ENCODE results near the gene MKRN2OS. TPM values are rescaled to one million over a fixed set of nuclear protein-coding genes. Genes with fewer than 3 reads are reported as not detected.

Gene MKRN2OS
- polyA plus RNA-seq, 2 of the 4 experiments (the other 2 are of a cell fraction) = not detected

DNA sequence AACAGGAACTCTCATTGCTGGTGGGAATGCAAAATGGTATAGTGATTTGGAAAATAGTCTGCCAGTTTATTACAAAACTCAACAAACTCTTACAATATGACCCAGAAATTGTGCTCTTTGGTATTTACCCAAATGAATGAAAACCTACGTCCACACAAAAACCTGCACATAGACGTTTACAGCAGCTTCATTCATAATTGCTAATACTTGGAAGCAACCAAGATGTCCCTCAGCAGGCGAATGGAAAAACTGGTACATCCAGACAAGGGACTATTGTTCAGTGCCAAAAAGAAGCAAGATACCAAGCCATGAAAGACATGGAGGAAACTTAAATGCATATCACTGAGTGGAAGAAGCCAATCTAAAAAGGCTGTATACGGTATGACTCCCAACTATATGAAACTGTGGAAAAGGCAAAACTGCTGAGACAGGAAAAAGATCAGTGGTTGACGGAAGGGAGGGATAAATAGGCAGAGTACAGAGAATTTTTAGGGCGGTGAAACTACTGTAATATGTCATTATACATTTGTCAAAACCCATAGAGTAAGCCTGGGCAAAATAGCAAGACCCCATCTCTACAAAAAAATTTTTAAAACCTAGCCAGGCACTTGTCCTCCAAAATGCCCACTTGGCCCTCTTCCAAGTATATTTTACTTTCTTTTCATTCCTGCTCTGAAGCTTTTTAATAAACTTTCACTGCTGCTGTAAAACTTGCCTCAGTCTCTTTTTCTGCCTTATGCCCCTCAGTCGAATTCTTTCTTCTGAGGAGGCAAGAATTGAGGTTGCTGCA lies 4.9 kb upstream of the MKRN2OS start:
- Histone ChIP-seq H3K9me3 (no peaks in the 10 kb centered on the region), H3K4me1 (no peaks in the 10 kb centered on the region), H3K4me2 (no peak overlapping the region), H3K27ac (no peak overlapping the region), H3K4me3 (no peak overlapping the region)
- ATAC-seq (no peak), DNase-seq (ENCODE audit: low read depth in 1 of 2, low spot score in 1 of 2) (no peak), FAIRE-seq (no peak)
- TF ChIP-seq CEBPB (IDR thresholded peaks at IDR 0.05) = no peak
- no peak for TF ChIP-seq SMC3 (IDR thresholded peaks at IDR 0.05)
- no peak for TF ChIP-seq PHF8 (IDR thresholded peaks at IDR 0.05; ENCODE audit: borderline replicate concordance, low read depth)
- peak; percentile 77 for TF ChIP-seq MAFK (IDR thresholded peaks at IDR 0.05; ENCODE audit: partially characterized antibody)
- no peak for TF ChIP-seq EHMT2 (IDR thresholded peaks at IDR 0.05; ENCODE audit: low read depth)
- TF ChIP-seq NR3C1 (IDR thresholded peaks at IDR 0.05) = no peak
- ChIA-PET CTCF (interaction anchor here (0.5 kb wide), 1 partner anchor 183 kb away, joined by 3 read pairs; no protein-coding TSS in a partner anchor), POLR2A (no interaction called here)
- WGBS (ENCODE audit: missing lambda C conversion rate) = 55% methylated on average over 7 of the region's 7 CpGs

DNA sequence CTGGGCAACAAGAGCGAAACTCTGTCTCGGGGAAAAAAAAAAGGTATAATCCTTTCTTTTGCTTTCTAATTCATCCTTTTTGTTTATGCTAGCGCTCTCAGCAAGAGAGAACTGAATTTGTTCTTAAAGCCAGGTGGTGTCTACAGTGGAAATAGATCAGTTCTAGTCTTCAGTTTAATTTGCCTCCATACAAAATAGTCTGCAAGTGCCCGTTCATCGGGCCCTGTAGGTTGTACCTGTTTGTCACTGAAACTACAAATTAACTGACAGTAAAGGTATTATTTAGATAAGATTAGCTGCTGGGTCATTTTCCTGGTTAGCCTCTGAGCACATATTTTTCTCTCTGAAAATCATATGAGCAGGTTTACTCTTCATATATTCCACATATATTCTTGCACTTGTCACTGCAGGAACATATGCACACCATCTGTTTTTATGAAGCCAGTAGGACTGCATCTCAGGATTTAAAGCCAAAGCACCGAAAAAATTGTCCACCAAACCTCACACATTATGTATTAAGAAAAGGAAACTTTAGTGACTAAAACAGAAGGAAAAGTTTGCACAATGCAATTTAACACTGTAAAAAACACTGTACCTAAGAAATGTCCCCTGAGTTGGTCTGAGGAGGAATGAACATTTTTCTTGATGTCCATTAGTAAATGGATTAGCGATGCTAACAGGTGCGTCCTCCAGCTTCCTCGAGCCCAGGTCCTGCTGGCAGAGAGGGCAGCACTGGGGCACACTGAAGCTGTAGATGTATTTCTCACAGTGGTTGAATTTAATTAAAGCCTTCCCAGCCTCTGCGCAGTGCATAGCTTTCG lies 437 bp downstream of the MKRN2OS start:
- ChIA-PET POLR2A (interaction anchor here (1.7 kb wide), 1 partner anchor 9 kb away, joined by 8 read pairs; no protein-coding TSS in a partner anchor), CTCF (interaction anchor here (0.7 to 1.1 kb wide), 2 partner anchors 8 to 24 kb away, joined by 4 to 5 read pairs; no protein-coding TSS in a partner anchor)
- WGBS (ENCODE audit: missing lambda C conversion rate) = 81% methylated on average over 11 of the region's 11 CpGs
- no peak overlapping the region for H3K4me2 ChIP-seq
- no peak overlapping the region for H3K27ac ChIP-seq
- ATAC-seq = peak in 1 of 2 experiments; percentile 27; a peak in 2 of 6 replicates
- H3K9me3 ChIP-seq = no peaks in the 10 kb centered on the region
- DNase-seq (ENCODE audit: low read depth in 1 of 2, low spot score in 1 of 2) = no peak
- H3K4me1 ChIP-seq = no peaks in the 10 kb centered on the region
- no peak for TF ChIP-seq ZNF302 (CRISPR knock-in tag; IDR thresholded peaks at IDR 0.05)
- no peak for TF ChIP-seq GATA3 (IDR thresholded peaks at IDR 0.05; ENCODE audit: borderline replicate concordance)
- TF ChIP-seq, protein P1, sequence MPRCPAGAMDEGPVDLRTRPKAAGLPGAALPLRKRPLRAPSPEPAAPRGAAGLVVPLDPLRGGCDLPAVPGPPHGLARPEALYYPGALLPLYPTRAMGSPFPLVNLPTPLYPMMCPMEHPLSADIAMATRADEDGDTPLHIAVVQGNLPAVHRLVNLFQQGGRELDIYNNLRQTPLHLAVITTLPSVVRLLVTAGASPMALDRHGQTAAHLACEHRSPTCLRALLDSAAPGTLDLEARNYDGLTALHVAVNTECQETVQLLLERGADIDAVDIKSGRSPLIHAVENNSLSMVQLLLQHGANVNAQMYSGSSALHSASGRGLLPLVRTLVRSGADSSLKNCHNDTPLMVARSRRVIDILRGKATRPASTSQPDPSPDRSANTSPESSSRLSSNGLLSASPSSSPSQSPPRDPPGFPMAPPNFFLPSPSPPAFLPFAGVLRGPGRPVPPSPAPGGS (IDR thresholded peaks at IDR 0.05) = no peak
- TF ChIP-seq HOXB13 (CRISPR knock-in tag; IDR thresholded peaks at IDR 0.05; ENCODE audit: low read depth) = no peak
- TF ChIP-seq, protein P2, sequence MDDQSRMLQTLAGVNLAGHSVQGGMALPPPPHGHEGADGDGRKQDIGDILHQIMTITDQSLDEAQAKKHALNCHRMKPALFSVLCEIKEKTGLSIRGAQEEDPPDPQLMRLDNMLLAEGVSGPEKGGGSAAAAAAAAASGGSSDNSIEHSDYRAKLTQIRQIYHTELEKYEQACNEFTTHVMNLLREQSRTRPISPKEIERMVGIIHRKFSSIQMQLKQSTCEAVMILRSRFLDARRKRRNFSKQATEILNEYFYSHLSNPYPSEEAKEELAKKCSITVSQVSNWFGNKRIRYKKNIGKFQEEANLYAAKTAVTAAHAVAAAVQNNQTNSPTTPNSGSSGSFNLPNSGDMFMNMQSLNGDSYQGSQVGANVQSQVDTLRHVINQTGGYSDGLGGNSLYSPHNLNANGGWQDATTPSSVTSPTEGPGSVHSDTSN (IDR thresholded peaks at IDR 0.05) = no peak
- no peak for TF ChIP-seq JUNB (IDR thresholded peaks at IDR 0.05)
- TF ChIP-seq POLR2A (IDR thresholded peaks at IDR 0.05; ENCODE audit: low read length) = no peak
- no peak for TF ChIP-seq HOXB5 (CRISPR knock-in tag; IDR thresholded peaks at IDR 0.05)
- TF ChIP-seq, protein P3, sequence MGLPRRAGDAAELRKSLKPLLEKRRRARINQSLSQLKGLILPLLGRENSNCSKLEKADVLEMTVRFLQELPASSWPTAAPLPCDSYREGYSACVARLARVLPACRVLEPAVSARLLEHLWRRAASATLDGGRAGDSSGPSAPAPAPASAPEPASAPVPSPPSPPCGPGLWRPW (IDR thresholded peaks at IDR 0.05) = no peak
- no peak for TF ChIP-seq KDM1A (IDR thresholded peaks at IDR 0.05; ENCODE audit: low read depth)
- TF ChIP-seq, protein P4, sequence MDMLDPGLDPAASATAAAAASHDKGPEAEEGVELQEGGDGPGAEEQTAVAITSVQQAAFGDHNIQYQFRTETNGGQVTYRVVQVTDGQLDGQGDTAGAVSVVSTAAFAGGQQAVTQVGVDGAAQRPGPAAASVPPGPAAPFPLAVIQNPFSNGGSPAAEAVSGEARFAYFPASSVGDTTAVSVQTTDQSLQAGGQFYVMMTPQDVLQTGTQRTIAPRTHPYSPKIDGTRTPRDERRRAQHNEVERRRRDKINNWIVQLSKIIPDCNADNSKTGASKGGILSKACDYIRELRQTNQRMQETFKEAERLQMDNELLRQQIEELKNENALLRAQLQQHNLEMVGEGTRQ (IDR thresholded peaks at IDR 0.05) = no peak
- no peak for TF ChIP-seq FOSB (CRISPR knock-in tag; IDR thresholded peaks at IDR 0.05)
- TF ChIP-seq NFE2L2 (conservative IDR thresholded peaks at IDR 0.05; ENCODE audit: low read length) = no peak
- TF ChIP-seq POLR2AphosphoS2 (conservative IDR thresholded peaks at IDR 0.05; ENCODE audit: low read length) = no peak
- no peak overlapping the region for H3K4me3 ChIP-seq
- no peak for FAIRE-seq

All from A549 (cell line).